Ovary (tissue), 3 donors: ENCODE measurements around the gene UNCX.

Experiments
- CTCF ChIP-seq, 3 donors: fragments of 450-650 bp in 2 of 3; fragments of 200-600 bp in 1 of 3; IDR thresholded peaks; one replicate each; pipeline versions ENCODE4 v1.5.1 to v1.8.0; 2016 to 2022; ENCODE audit warnings: antibody characterized with exemption in 3 of 3, mild to moderate bottlenecking in 1 of 3
- EP300 ChIP-seq: sonication (generic); formaldehyde crosslinking; IDR thresholded peaks from one replicate; pipeline ENCODE4 v1.6.1; 2017; ENCODE audit warnings: antibody characterized with exemption
- donor health status: DM: no; HTN: no; CAD: no.

GRCh38 chr7:1201916-1202315 lies 30.8 kb upstream of the UNCX start:
- TF ChIP-seq CTCF (IDR thresholded peaks at IDR 0.05) (no peak), EP300 (no peak)
